C4-2B (cell line): Measurements from ENCODE around the gene HOXC13.

ENCODE experiments used
- CTCF ChIP-seq: fragments of 450-650 bp; conservative IDR thresholded peaks from 2 replicates; pipeline ENCODE4 v1.5.1; 2017; ENCODE audit warnings: mild to moderate bottlenecking
- ZFX ChIP-seq: fragments of 450-650 bp; IDR thresholded peaks from 2 replicates; pipeline ENCODE4 v1.6.1; 2017

GRCh38 chr12:53989227-53990113 lies 50.8 kb downstream of the HOXC13 start:
- TF ChIP-seq CTCF (peak; percentile 88), ZFX (no peak)
